ENCODE results near the gene TGFBI.
A peak's percentile ranks its signal among the peaks of the same experiment; 100 is the strongest.
"Not testable (repeated sequence)": the region's sequence is repeated elsewhere in the genome, so short reads cannot be mapped to it uniquely, and the experiment has no call there.

Gene TGFBI

GRCh38 chr5:136028090-136028489 is 698 bp upstream of the TGFBI start:
- DNase-seq, result no peak

GRCh38 chr5:136030252-136030651 is 1.5 kb downstream of the TGFBI start:
- no peak for DNase-seq

- peak in 1 of 2 donors; percentile 27 for DNase-seq
Measured at GRCh38 chr5:136030956-136031611, 2.3 kb downstream of the TGFBI start.

GRCh38 chr5:136031711-136032110 is 2.9 kb downstream of the TGFBI start:
- no peak for DNase-seq

- no peak for DNase-seq
Measured at GRCh38 chr5:136032564-136032963, 3.8 kb downstream of the TGFBI start.

- no peak for DNase-seq
Measured at GRCh38 chr5:136033234-136033633, 4.4 kb downstream of the TGFBI start.

- DNase-seq, result no peak
Measured at GRCh38 chr5:136033848-136034247, 5.1 kb downstream of the TGFBI start.

- DNase-seq, result no peak
Measured at GRCh38 chr5:136034492-136034891, 5.7 kb downstream of the TGFBI start.

GRCh38 chr5:136034984-136035383 is 6.2 kb downstream of the TGFBI start:
- no peak for DNase-seq

- DNase-seq, result no peak
Measured at GRCh38 chr5:136035837-136036236, 7.0 kb downstream of the TGFBI start.

- DNase-seq, result no peak
Measured at GRCh38 chr5:136036293-136036911, 7.6 kb downstream of the TGFBI start.

GRCh38 chr5:136037001-136037705 is 8.4 kb downstream of the TGFBI start:
- DNase-seq, result peak in 1 of 2 donors; percentile 24

- no peak for DNase-seq
Measured at GRCh38 chr5:136038635-136039034, 9.8 kb downstream of the TGFBI start.

GRCh38 chr5:136039202-136039601 is 10.4 kb downstream of the TGFBI start:
- DNase-seq, result no peak

- DNase-seq, result no peak
Measured at GRCh38 chr5:136040746-136041415, 12.1 kb downstream of the TGFBI start.

- DNase-seq, result no peak
Measured at GRCh38 chr5:136042156-136042555, 13.4 kb downstream of the TGFBI start.

- DNase-seq, result peak in 1 of 2 donors; percentile 23
Measured at GRCh38 chr5:136042665-136043121, 13.9 kb downstream of the TGFBI start.

- no peak for DNase-seq
Measured at GRCh38 chr5:136043551-136043950, 14.8 kb downstream of the TGFBI start.

GRCh38 chr5:136043968-136044610 is 15.3 kb downstream of the TGFBI start:
- DNase-seq, result no peak

- DNase-seq, result not testable (repeated sequence)
Measured at GRCh38 chr5:136045026-136045425, 16.2 kb downstream of the TGFBI start.

GRCh38 chr5:136046246-136046645 is 17.5 kb downstream of the TGFBI start:
- peak in 1 of 2 donors; percentile 33 for DNase-seq

- DNase-seq, result peak; percentile 79 to 87
Measured at GRCh38 chr5:136047858-136048257, 19.1 kb downstream of the TGFBI start.

GRCh38 chr5:136048966-136049365 is 20.2 kb downstream of the TGFBI start:
- DNase-seq, result no peak

Measured in inflammatory macrophage treated with lipopolysaccharide for 1 hour (primary cell).